ENCODE results near the gene UBR4.
"Not testable (repeated sequence)": the region's sequence is repeated elsewhere in the genome, so short reads cannot be mapped to it uniquely, and the experiment has no call there.

UBR4 gene

GRCh38 chr1:19191811-19192210 lies 18.3 kb downstream of the UBR4 start:
- DNase-seq (ENCODE audit: low read depth in 2 of 3, low spot score in 2 of 3) = no peak

- DNase-seq (ENCODE audit: low read depth in 2 of 3, low spot score in 2 of 3) = no peak
These were observed 19.6 kb downstream of the UBR4 start for GRCh38 chr1:19190468-19190867.

GRCh38 chr1:19189270-19189669 lies 20.8 kb downstream of the UBR4 start:
- no peak for DNase-seq (ENCODE audit: low read depth in 2 of 3, low spot score in 2 of 3)

GRCh38 chr1:19187852-19188251 lies 22.2 kb downstream of the UBR4 start:
- no peak for DNase-seq (ENCODE audit: low read depth in 2 of 3, low spot score in 2 of 3)

GRCh38 chr1:19186001-19186400 lies 24.1 kb downstream of the UBR4 start:
- DNase-seq (ENCODE audit: low read depth in 2 of 3, low spot score in 2 of 3) = no peak

GRCh38 chr1:19182223-19182622 lies 27.8 kb downstream of the UBR4 start:
- DNase-seq (ENCODE audit: low read depth in 2 of 3, low spot score in 2 of 3) = no peak

- DNase-seq (ENCODE audit: low read depth in 2 of 3, low spot score in 2 of 3) = not testable (repeated sequence)
These were observed 29.8 kb downstream of the UBR4 start for GRCh38 chr1:19180265-19180657.

GRCh38 chr1:19179597-19180264 lies 30.3 kb downstream of the UBR4 start:
- DNase-seq (ENCODE audit: low read depth in 2 of 3, low spot score in 2 of 3) = no peak

- DNase-seq (ENCODE audit: low read depth in 2 of 3, low spot score in 2 of 3) = no peak
These were observed 31.2 kb downstream of the UBR4 start for GRCh38 chr1:19178734-19179398.

- no peak for DNase-seq (ENCODE audit: low read depth in 2 of 3, low spot score in 2 of 3)
These were observed 32.3 kb downstream of the UBR4 start for GRCh38 chr1:19177811-19178210.

GRCh38 chr1:19169642-19170041 lies 40.4 kb downstream of the UBR4 start:
- no peak for DNase-seq (ENCODE audit: low read depth in 2 of 3, low spot score in 2 of 3)

GRCh38 chr1:19167140-19167539 lies 42.9 kb downstream of the UBR4 start:
- no peak for DNase-seq (ENCODE audit: low read depth in 2 of 3, low spot score in 2 of 3)

GRCh38 chr1:19166066-19166465 lies 44.0 kb downstream of the UBR4 start:
- no peak for DNase-seq (ENCODE audit: low read depth in 2 of 3, low spot score in 2 of 3)

- DNase-seq (ENCODE audit: low read depth in 2 of 3, low spot score in 2 of 3) = no peak
These were observed 44.6 kb downstream of the UBR4 start for GRCh38 chr1:19165501-19165900.

GRCh38 chr1:19164274-19165015 lies 45.6 kb downstream of the UBR4 start:
- no peak for DNase-seq (ENCODE audit: low read depth in 2 of 3, low spot score in 2 of 3)

- no peak for DNase-seq (ENCODE audit: low read depth in 2 of 3, low spot score in 2 of 3)
These were observed 46.8 kb downstream of the UBR4 start for GRCh38 chr1:19163261-19163660.

GRCh38 chr1:19160831-19161230 lies 49.2 kb downstream of the UBR4 start:
- DNase-seq (ENCODE audit: low read depth in 2 of 3, low spot score in 2 of 3) = no peak

GRCh38 chr1:19157653-19158052 lies 52.4 kb downstream of the UBR4 start:
- no peak for DNase-seq (ENCODE audit: low read depth in 2 of 3, low spot score in 2 of 3)

GRCh38 chr1:19156676-19157075 lies 53.4 kb downstream of the UBR4 start:
- no peak for DNase-seq (ENCODE audit: low read depth in 2 of 3, low spot score in 2 of 3)

- DNase-seq (ENCODE audit: low read depth in 2 of 3, low spot score in 2 of 3) = no peak
These were observed 55.2 kb downstream of the UBR4 start for GRCh38 chr1:19154876-19155275.

- DNase-seq (ENCODE audit: low read depth in 2 of 3, low spot score in 2 of 3) = no peak
These were observed 56.9 kb downstream of the UBR4 start for GRCh38 chr1:19153169-19153568.

GRCh38 chr1:19151537-19151936 lies 58.5 kb downstream of the UBR4 start:
- DNase-seq (ENCODE audit: low read depth in 2 of 3, low spot score in 2 of 3) = no peak

Measured in activated CD8-positive, alpha-beta memory T cell treated with anti-CD3 and anti-CD28 coated beads for 48 hours (primary cell).